Neural cell (in vitro differentiated cells): ENCODE data around the gene WNT5B. TPM values are rescaled to one million over a fixed set of nuclear protein-coding genes. Genes with fewer than 3 reads are reported as not detected.

Experiments used
- H2AFZ ChIP-seq: fragments of 200-600, 300-800 bp; sonication (generic), shearing (Covaris generic); 2 replicates; pipeline ENCODE4 v1.6.0; 2014; ENCODE audit warnings: low read depth, mild to moderate bottlenecking, antibody characterized with exemption, low read length, moderate library complexity
- H3F3A ChIP-seq: fragments of 200-600 bp; shearing (Covaris generic); 2 replicates; pipeline ENCODE4 v1.6.1; 2016; ENCODE audit warnings: mild to moderate bottlenecking, moderate library complexity, mixed read lengths, antibody characterized with exemption, low read length; ENCODE audit not compliant: insufficient read depth, poor library complexity, severe bottlenecking
- H3K27ac ChIP-seq: fragments of 200-600, 300-800 bp; sonication (generic), shearing (Covaris generic); 2 replicates; pipeline ENCODE4 v1.5.1; 2014; ENCODE audit warnings: mild to moderate bottlenecking, low read length, moderate library complexity
- H3K27me3 ChIP-seq: fragments of 300-800, 200-600 bp; sonication (generic), shearing (Covaris generic); 2 replicates; pipeline ENCODE4 v1.6.0; 2014; ENCODE audit warnings: mild to moderate bottlenecking, low read depth, low read length, moderate library complexity; ENCODE audit not compliant: insufficient read depth
- H3K36me3 ChIP-seq: fragments of 300-800, 200-600 bp; sonication (generic), shearing (Covaris generic); 2 replicates; pipeline ENCODE4 v1.5.1; 2014; ENCODE audit warnings: mild to moderate bottlenecking, antibody characterized with exemption, low read length, moderate library complexity; ENCODE audit not compliant: insufficient read depth
- H3K4me2 ChIP-seq: fragments of 300-800, 200-600 bp; sonication (generic), shearing (Covaris generic); 2 replicates; pipeline ENCODE4 v1.6.0; 2014; ENCODE audit warnings: mild to moderate bottlenecking, low read length
- H3K4me3 ChIP-seq: fragments of 300-800, 200-600 bp; sonication (generic), shearing (Covaris generic); 2 replicates; pipeline ENCODE4 v1.5.1; 2014; ENCODE audit warnings: mild to moderate bottlenecking, low read length, moderate library complexity
- H3K79me2 ChIP-seq: fragments of 200-600 bp; shearing (Covaris generic); replicated peaks from 2 replicates; pipeline ENCODE4 v1.6.0; 2014; ENCODE audit warnings: mild to moderate bottlenecking, low read length, moderate library complexity; ENCODE audit not compliant: insufficient read depth
- H3K9ac ChIP-seq: fragments of 300-800, 200-600 bp; sonication (generic), shearing (Covaris generic); 2 replicates; pipeline ENCODE4 v1.6.1; 2016; ENCODE audit warnings: mild to moderate bottlenecking, low read length, mixed read lengths
- H3K9me2 ChIP-seq: fragments of 200-600 bp; shearing (Covaris generic); 2 replicates; pipeline ENCODE4 v1.6.1; 2016; ENCODE audit warnings: mild to moderate bottlenecking, low read length, mixed read lengths; ENCODE audit not compliant: insufficient read depth
- H3K9me3 ChIP-seq: fragments of 200-600, 300-800 bp; sonication (generic), shearing (Covaris generic); 2 replicates; pipeline ENCODE4 v1.6.1; 2016; ENCODE audit warnings: mild to moderate bottlenecking, mixed run types, low read length, moderate library complexity, mixed read lengths
- H4K20me1 ChIP-seq: fragments of 200-600 bp; shearing (Covaris generic); 2 replicates; pipeline ENCODE4 v1.6.1; 2016; ENCODE audit warnings: mild to moderate bottlenecking, mixed run types; ENCODE audit not compliant: insufficient read depth
- EP300 ChIP-seq: fragments of 450-650 bp; conservative IDR thresholded peaks from 2 replicates; pipeline ENCODE4 v1.6.1; 2014; ENCODE audit warnings: antibody characterized with exemption, mild to moderate bottlenecking, moderate library complexity; ENCODE audit not compliant: poor library complexity, severe bottlenecking
- EZH2 ChIP-seq: fragments of 200-600, 300-800 bp; shearing (Covaris generic), sonication (generic); IDR thresholded peaks from 2 replicates; pipeline ENCODE4 v1.6.1; 2014; ENCODE audit warnings: antibody characterized with exemption, low read length, borderline replicate concordance, mild to moderate bottlenecking; ENCODE audit not compliant: insufficient read depth, poor library complexity, severe bottlenecking
- MXI1 ChIP-seq: fragments of 450-650 bp; conservative IDR thresholded peaks from 2 replicates; pipeline ENCODE4 v1.6.1; 2014; ENCODE audit warnings: antibody characterized with exemption, mild to moderate bottlenecking; ENCODE audit not compliant: poor library complexity, severe bottlenecking
- POLR2AphosphoS5 ChIP-seq: IDR thresholded peaks from 2 replicates; pipeline ENCODE4 v1.6.1; 2012
- RAD21 ChIP-seq: fragments of 450-650 bp; conservative IDR thresholded peaks from 2 replicates; pipeline ENCODE4 v1.6.1; 2014; ENCODE audit warnings: antibody characterized with exemption, mild to moderate bottlenecking, moderate library complexity
- REST ChIP-seq: IDR thresholded peaks from 2 replicates; pipeline ENCODE4 v1.6.1; 2012; ENCODE audit warnings: borderline replicate concordance
- SMC3 ChIP-seq: fragments of 450-650 bp; conservative IDR thresholded peaks from 2 replicates; pipeline ENCODE4 v1.6.1; 2014; ENCODE audit warnings: antibody characterized with exemption, mild to moderate bottlenecking, moderate library complexity; ENCODE audit not compliant: poor library complexity
- TAF1 ChIP-seq: IDR thresholded peaks from 2 replicates; pipeline ENCODE4 v1.6.1; 2012; ENCODE audit warnings: low read depth
- polyA plus RNA-seq: library from polyadenylated mRNA; depleted of rRNA; stranded (reverse); fragments of >200 nt; gene quantifications from 2 replicates; pipeline ENCODE4 v1.2.3, GENCODE V29; 2014
- TF ChIP-seq, protein P1 (sequence below): fragments of 450-650 bp; IDR thresholded peaks from 2 replicates; pipeline ENCODE4 v1.5.1; 2014; ENCODE audit warnings: antibody characterized with exemption, mild to moderate bottlenecking, moderate library complexity; ENCODE audit not compliant: poor library complexity, severe bottlenecking

The WNT5B gene
- polyA plus RNA-seq, 1 donor from 2014 or later, result 17.0 TPM

- H4K20me1 ChIP-seq, result no peaks in the 10 kb centered on the region
Measured at GRCh38 chr12:1634149-1634548, 5.1 kb downstream of the WNT5B start.

DNA sequence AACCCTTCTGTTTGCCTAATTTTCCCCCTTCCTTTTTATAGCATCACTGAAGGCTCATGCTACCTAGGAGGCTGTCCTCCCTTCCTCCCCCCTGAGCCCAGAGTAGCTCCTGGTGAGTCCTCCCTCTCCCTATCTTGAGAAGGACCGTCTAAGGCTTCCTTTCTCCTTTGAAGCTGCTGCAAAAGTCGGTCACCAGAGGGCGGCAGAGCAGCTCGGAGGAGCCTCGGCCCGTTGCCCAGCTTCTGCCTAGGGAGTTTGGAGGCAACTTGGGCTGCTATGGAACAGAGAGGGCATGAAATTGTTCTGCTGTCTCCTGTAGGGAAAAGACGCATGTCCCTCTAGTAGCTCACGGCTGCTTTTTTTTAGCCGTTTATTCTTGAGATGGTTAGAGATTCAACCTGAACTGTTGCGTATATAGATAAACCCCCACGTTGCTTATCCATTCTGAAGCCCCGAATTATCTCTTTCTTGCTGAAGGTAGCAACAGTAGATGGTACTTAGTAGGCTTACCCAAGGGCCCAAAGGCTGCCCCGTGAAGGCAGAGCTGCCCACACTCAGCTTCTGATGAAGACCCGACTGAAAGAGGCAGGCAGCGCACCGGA is 5.7 kb downstream of the WNT5B start:
- peaks cover 2% of the 10 kb centered on the region for H3F3A ChIP-seq
- no peak overlapping the region for H2AFZ ChIP-seq
- no peaks in the 10 kb centered on the region for H3K27me3 ChIP-seq
- no peak overlapping the region for H3K9ac ChIP-seq
- no peak overlapping the region for H3K4me3 ChIP-seq
- no peak overlapping the region for H3K27ac ChIP-seq
- no peaks in the 10 kb centered on the region for H4K20me1 ChIP-seq
- no peaks in the 10 kb centered on the region for H3K9me2 ChIP-seq
- H3K4me2 ChIP-seq, result no peak overlapping the region
- no peaks in the 10 kb centered on the region for H3K79me2 ChIP-seq
- no peaks in the 10 kb centered on the region for H3K9me3 ChIP-seq
- no peaks in the 10 kb centered on the region for H3K36me3 ChIP-seq
- TF ChIP-seq, protein P1, sequence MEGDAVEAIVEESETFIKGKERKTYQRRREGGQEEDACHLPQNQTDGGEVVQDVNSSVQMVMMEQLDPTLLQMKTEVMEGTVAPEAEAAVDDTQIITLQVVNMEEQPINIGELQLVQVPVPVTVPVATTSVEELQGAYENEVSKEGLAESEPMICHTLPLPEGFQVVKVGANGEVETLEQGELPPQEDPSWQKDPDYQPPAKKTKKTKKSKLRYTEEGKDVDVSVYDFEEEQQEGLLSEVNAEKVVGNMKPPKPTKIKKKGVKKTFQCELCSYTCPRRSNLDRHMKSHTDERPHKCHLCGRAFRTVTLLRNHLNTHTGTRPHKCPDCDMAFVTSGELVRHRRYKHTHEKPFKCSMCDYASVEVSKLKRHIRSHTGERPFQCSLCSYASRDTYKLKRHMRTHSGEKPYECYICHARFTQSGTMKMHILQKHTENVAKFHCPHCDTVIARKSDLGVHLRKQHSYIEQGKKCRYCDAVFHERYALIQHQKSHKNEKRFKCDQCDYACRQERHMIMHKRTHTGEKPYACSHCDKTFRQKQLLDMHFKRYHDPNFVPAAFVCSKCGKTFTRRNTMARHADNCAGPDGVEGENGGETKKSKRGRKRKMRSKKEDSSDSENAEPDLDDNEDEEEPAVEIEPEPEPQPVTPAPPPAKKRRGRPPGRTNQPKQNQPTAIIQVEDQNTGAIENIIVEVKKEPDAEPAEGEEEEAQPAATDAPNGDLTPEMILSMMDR, result peak; percentile 84
- TF ChIP-seq POLR2AphosphoS5, result no peak
- TF ChIP-seq MXI1, result no peak
- no peak for TF ChIP-seq EZH2
- peak; percentile 80 for TF ChIP-seq RAD21
- TF ChIP-seq TAF1, result no peak
- TF ChIP-seq REST, result no peak

More at GRCh38 chr12:1634149-1634548, 5.1 kb downstream of the WNT5B start:
- Histone ChIP-seq H3K27me3 (no peaks in the 10 kb centered on the region), H3K4me2 (no peak overlapping the region), H3K36me3 (no peaks in the 10 kb centered on the region), H3K4me3 (no peak overlapping the region), H3K9me2 (no peaks in the 10 kb centered on the region), H3K9ac (no peak overlapping the region), H3K9me3 (no peaks in the 10 kb centered on the region), H2AFZ (no peak overlapping the region), H3F3A (peaks cover 2% of the 10 kb centered on the region), H3K27ac (no peak overlapping the region), H3K79me2 (no peaks in the 10 kb centered on the region)
- TF ChIP-seq EZH2, result no peak
- TF ChIP-seq REST, result no peak
- TF ChIP-seq SMC3, result no peak
- no peak for TF ChIP-seq MXI1
- no peak for TF ChIP-seq POLR2AphosphoS5
- TF ChIP-seq, protein P1, result no peak
- TF ChIP-seq EP300, result no peak
- no peak for TF ChIP-seq TAF1
- TF ChIP-seq RAD21, result no peak
